ENCODE results near the gene SIX6.
"Not testable (repeated sequence)": the region's sequence is repeated elsewhere in the genome, so short reads cannot be mapped to it uniquely, and the experiment has no call there.

SIX6 gene
- 0 reads per million in 2 donors for total RNA-seq

DNA sequence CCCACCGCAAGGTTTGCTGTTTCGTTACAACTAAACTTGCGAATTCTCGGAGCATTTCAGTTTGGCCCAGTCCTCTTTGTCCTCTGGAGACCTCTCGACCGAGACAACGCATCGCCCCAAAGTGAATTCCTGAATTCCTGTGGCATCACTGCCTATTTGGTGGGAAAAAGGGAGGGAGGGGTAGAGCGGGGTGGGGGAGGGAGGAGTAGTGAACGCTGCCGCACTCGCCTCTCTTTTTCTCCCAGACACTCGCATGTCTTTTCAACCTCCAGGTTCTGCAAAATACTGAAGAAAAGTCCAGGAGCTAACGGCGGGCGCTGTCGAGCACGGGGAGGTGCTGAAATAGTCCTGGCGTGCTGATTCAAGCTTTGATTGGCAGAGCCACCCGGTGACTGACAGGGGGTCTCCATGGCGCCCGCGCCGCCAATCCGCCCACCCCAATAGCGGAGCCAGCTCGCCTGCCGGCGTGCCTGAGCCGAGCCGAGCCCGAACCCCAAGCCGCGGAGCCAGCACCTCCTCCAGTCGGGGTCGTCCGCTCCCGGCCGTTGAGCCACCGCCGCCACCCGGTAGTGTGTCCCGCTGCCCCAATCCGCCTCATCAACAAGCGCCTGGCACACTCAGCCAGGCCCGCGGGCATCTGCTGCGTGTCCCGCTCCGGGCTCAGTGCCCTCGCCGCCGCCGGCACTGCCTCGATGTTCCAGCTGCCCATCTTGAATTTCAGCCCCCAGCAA is at the start of gene SIX6:
Gene SIX6, plus strand, starts transcription at position 440 of the 731 bp plus-strand sequence. Its CDS starts 253 bp downstream, at position 693.
- DNase-seq, result no peak

- not testable (repeated sequence) for DNase-seq
Measured at GRCh38 chr14:60480248-60480647, 28.7 kb upstream of the SIX6 start.

DNA sequence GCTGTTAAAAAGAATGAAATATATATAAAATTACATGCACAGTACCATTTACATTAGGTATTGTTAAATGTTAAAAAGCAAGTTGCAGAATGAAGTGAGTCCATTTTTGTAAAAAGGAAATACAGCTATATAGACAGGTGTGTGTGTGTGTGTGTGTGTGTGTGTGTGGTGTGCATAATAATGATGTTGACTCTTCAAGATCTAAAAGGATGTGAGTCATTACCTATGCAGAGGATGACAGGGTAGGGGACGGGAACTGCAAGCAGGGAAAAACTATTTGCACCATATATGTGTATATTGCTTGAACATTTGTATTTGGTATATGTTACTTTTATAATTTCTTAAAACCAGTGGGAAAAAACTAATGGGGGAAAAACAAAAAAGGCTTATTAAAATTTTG is 26.2 kb upstream of the SIX6 start:
- no peak for DNase-seq

DNA sequence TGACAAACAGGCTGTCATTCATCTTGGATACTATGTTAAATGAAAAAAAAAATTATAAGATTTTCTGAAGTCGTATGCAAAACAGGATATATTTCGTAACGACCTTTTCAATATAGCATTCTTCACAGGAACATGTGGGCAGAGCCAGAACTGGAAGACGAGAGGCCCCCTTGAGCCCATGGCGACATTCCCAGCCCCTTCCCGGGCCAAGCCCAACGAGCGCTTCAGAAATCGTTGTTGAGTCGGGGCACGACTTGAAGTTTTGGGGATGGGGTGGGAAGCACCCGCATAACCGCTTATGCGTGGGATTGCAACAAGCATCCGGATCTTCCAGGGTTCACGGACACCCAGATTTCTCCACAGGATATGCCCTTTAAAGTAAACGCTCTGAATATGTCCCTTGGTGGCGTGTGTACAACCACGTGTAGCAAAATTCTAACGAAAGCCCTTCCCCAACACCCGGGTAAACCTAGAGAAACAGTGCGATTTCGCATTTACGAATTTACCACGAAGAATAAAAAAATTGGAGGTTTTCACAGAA is 23.8 kb upstream of the SIX6 start:
- no peak for DNase-seq

- no peak for DNase-seq
Measured at GRCh38 chr14:60485598-60486251, 23.2 kb upstream of the SIX6 start, which contains the start of gene C14orf39. Gene C14orf39, minus strand, starts transcription at chr14:60486063. Its CDS starts 985 bp downstream, at chr14:60485078.

GRCh38 chr14:60487211-60487610 is 21.7 kb upstream of the SIX6 start:
- no peak for DNase-seq

DNA sequence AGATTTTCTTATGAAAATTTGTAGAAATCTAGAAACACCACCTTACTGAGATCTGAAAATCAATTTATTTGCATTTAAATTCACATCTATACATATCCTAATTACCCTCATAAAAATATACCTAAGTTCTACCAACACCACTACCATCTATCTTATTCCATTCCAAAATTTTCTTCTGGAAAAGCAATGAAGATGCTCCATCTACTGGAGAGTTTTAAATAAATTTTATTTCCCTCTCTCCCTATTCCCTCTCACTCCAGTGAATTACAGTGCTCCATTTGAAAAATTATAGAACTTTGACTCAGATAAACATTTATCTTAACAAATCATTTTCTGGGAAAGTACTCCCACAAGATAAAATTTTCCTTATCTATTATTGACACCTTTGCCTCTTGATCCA is 20.8 kb upstream of the SIX6 start:
- no peak for DNase-seq

GRCh38 chr14:60490270-60490669 is 18.7 kb upstream of the SIX6 start:
- DNase-seq, result no peak

GRCh38 chr14:60495946-60496345 is 13.0 kb upstream of the SIX6 start:
- no peak for DNase-seq

DNA sequence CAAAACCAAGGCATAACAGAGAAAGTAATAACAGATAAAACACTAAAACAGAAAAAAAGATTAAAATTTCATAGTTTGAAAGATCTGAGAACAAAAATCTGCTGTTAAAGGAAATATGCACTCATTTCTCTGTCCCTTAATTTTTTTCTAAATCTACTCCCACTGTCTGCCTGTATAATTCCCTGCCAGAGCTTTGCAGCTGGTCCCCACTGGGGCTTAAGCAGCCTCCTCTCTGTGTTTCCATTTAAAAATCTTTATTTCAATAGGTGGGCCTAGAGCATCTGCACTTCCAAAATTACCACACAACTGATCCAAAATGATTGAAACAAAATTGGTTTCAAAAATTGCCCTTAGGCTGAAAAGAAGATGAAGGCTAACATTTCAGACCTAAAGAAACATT is 6.4 kb upstream of the SIX6 start:
- DNase-seq, result no peak

DNA sequence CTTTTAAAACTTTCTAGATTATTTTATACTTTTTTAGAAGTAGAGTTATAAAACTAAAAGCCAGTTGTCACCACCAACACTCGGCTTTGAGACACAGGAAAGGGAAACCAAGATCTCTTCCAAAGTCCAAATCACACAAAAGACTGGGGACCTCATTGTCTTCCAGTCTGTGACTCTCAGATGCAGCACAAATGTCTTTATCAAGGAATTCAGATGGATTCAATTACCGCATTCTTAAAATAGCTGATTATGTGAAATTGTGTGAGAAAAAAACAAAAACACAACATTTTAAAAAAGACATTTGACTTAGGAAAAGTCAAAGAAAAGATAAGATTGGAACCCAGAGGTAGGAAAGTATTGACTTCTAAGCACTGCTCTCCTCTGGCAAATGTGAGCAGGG is 3.5 kb upstream of the SIX6 start:
- no peak for DNase-seq

GRCh38 chr14:60506010-60506409 is 2.9 kb upstream of the SIX6 start:
- DNase-seq, result no peak

GRCh38 chr14:60506462-60506984 is 2.4 kb upstream of the SIX6 start:
- DNase-seq, result no peak

GRCh38 chr14:60506985-60507829 is 1.7 kb upstream of the SIX6 start:
- no peak for DNase-seq

DNA sequence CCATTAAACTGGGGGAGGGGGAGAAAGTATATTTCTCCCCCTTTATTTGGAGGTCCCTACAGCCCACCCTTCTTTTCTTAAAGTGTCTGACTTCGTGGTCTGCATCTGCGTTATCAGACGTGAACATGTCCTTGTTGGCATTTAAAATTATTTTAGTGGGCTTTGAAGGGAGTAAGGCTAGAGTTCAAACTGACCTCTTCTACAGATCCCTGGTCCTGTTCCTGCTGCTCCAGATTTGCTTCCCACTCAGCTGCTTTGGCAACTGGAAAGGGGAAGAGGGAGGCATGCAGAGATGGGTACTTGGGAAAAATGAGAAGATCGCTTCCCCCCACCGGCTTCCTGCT is 611 bp upstream of the SIX6 start:
- no peak for DNase-seq

GRCh38 chr14:60509438-60510253 is 700 bp downstream of the SIX6 start:
- no peak for DNase-seq

- DNase-seq, result no peak
Measured at GRCh38 chr14:60510254-60510950, 1.5 kb downstream of the SIX6 start.

- no peak for DNase-seq
Measured at GRCh38 chr14:60510951-60511599, 2.1 kb downstream of the SIX6 start.

DNA sequence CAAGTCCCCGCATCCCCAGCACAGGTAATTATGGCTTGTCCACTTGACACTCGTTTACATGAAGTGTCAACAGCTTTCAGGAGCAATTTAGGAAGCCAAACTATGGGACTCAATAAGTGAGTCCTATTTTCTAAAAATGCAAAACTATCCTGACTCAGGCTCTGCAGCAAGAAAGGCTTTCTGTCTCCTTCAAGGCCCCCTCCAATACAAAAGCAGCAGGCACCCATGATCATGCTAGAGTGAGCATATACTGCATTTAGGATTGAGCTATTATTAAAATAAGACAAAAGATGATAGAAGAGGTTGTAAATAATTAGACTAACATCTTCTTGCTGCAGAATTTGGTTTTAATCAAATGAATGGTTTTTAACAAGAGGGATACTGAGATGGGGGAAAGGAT is 3.2 kb downstream of the SIX6 start:
- no peak for DNase-seq

DNA sequence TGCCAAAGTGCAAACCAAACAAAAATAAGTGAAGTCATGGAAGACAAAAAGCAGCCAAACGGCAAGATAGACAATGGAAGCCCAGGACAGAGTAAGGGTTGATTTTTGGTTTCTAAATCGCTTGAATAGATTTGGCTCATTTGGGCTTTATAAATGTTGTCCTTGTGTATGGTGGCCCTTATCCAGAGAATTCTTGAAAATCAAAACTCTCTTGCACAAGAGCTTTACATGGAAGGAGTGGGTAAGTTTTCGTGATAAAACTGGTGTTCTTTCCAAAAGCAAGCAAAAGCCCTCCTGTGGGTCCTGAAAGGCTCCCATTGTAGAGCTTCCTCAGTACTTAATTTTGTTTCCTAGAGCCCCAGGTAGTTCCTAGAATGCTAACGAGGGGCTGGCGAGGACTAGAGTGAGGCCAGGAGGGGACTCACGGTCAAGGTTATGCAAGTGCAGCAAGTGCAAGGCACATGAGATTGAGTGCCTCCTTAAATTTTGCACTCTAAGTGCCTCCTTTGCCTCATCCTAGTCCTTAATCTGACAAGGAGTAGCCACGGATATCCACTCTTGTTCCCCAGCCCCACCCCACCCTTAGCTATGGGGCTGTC is 4.1 kb downstream of the SIX6 start:
- no peak for DNase-seq

DNA sequence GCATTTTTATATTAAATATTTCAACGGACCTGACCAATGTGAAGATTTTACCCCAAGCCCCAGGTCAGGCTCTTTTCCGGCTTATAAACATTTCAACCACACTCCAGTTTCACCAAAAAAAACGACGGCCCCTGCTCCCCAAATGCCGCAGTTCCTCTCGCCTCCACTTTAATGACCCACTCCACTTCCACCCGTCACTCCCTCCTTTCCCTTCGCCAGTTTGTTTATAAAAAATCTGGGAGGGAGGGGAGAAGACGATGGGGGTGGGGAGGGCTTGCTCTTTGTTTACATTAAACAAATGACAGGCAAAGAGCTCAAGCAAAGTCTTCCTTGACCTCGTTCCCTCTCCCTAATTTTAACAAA is 5.4 kb downstream of the SIX6 start:
- DNase-seq, result no peak

Measured in T-helper 9 cell (primary cell).